ENCODE results near the gene ARHGAP33. TPM values are rescaled to one million over a fixed set of nuclear protein-coding genes. Genes with fewer than 3 reads are reported as not detected.
A peak's percentile ranks its signal among the peaks of the same experiment; 100 is the strongest.

Gene ARHGAP33
- total and polyA plus RNA-seq, 2 donors (not counting 3 experiments of a cell fraction or from before 2014, with no cell fraction given) = 11.0 to 18.4 TPM

DNA sequence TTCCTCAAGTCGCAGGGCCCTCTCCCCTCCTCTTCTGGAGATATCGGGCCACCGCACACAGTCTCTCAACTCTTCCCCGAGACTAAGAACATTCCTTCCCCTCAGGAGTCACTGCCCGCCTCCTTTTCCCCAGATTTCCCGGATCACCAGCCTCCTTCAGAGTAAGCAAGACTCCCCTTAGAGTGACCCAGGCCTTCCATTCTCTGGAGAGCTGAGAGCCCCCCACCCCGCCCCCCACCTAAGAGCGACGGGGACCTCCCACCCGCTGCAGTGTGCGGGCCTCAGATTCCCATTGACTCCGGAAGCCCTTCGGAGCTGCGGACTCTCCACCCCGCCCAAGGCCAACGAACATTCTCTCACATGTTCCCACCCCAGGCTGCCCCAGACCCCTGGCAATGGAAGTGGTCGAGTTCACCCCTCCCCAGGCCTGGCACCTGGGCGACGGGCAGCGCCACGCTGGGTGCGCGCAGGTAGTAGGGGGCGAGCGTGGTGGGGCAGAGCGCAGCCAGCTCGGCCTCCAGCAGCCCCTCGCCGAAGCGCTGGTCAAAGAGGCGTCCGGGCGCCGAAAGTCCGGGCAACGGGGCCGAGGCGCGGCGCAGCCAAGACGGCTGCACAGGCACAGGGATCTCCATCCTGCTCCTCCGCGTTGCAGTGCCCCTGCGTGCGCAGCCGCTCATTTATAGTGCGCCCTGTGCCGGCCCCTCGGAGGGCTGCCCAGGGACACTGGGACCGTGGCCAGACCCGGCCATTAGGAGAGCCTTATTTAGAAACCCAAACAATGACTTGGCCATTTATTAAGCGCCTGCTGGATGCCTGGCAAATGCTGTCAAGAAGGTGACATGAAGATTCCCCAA, 18.8 kb upstream of the ARHGAP33 start, which contains the start of gene HSPB6:
TSS of gene HSPB6 (minus strand) at position 653 of the 854 bp plus-strand sequence. CDS start at position 632, 21 bp downstream.
- dilution Hi-C loops (cut with MboI; ENCODE audit: extremely low pct_ligation_motif_present, low sequenced_read_pairs) = no loop called here
- Histone ChIP-seq H3K9me1 (replicated peaks; ENCODE audit: control insufficient read depth, extremely low read depth, insufficient read depth, low read length) (no peaks in the 10 kb centered on the region), H3K27me3 (ENCODE audit: control insufficient read depth in 2 of 2, insufficient read depth in 2 of 2, low read length in 2 of 2) (no peaks in the 10 kb centered on the region), H2AFZ (ENCODE audit: low read depth, low read length) (peak within 1 kb of the TSS; percentile 45), H3K4me1 (ENCODE audit: control insufficient read depth, extremely low read depth, insufficient read depth, low read length) (peaks cover 22% of the 10 kb centered on the region), H3K27ac (ENCODE audit: insufficient read depth, low read depth, low read length) (peak within 1 kb of the TSS; percentile 78), H3K9me3 (replicated peaks; ENCODE audit: control insufficient read depth, insufficient read depth, low read length) (no peaks in the 10 kb centered on the region), H3K36me3 (ENCODE audit: control insufficient read depth in 2 of 2, extremely low read depth in 1 of 2, insufficient read depth in 2 of 2, low read length in 2 of 2) (peaks cover 0 to 13% of the 10 kb centered on the region in 2 experiments), H3K4me3 (replicated peaks in 1 of 3; ENCODE audit: insufficient read depth in 1 of 3, low read depth in 1 of 3, low read length in 3 of 3) (peak within 1 kb of the TSS in 2 of 3 experiments; percentile 16 to 27), H3K4me2 (ENCODE audit: insufficient read depth, low read length) (peak within 1 kb of the TSS; percentile 45), H4K20me1 (replicated peaks; ENCODE audit: control insufficient read depth, extremely low read depth, insufficient read depth, low read length) (no peaks in the 10 kb centered on the region), H3K9ac (replicated peaks; ENCODE audit: extremely low read depth, insufficient read depth, low read length) (peak within 1 kb of the TSS; percentile 56), H3K79me2 (ENCODE audit: control insufficient read depth, insufficient read depth, low read length) (peaks cover 14% of the 10 kb centered on the region)
- no TSS peak for BruUV-seq (replicated peaks)
- no peak for TF ChIP-seq JUN (IDR thresholded peaks at IDR 0.05; ENCODE audit: borderline replicate concordance, insufficient read depth, insufficient read length, low read depth)
- TF ChIP-seq POLR2AphosphoS5 (IDR thresholded peaks at IDR 0.05; ENCODE audit: insufficient read depth, low read depth, low read length) = no peak
- TF ChIP-seq MYC (IDR thresholded peaks at IDR 0.05; ENCODE audit: low read depth, low read length) = no peak
- TF ChIP-seq EZH2 (IDR thresholded peaks at IDR 0.05; ENCODE audit: borderline replicate concordance, low read depth, low read length, severe bottlenecking) = no peak
- no peak for TF ChIP-seq FOS (IDR thresholded peaks at IDR 0.05; ENCODE audit: borderline replicate concordance, insufficient read depth, low read length)
- no peak for TF ChIP-seq POLR2A (IDR thresholded peaks at IDR 0.05; ENCODE audit: low read depth, low read length)
- no peak for TF ChIP-seq GATA2 (IDR thresholded peaks at IDR 0.05; ENCODE audit: insufficient read depth, insufficient read length, low read depth, low read length)
- TF ChIP-seq, protein P1, sequence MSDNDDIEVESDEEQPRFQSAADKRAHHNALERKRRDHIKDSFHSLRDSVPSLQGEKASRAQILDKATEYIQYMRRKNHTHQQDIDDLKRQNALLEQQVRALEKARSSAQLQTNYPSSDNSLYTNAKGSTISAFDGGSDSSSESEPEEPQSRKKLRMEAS (IDR thresholded peaks at IDR 0.05; ENCODE audit: insufficient read depth, insufficient read length) = no peak
- TF ChIP-seq, protein P2, sequence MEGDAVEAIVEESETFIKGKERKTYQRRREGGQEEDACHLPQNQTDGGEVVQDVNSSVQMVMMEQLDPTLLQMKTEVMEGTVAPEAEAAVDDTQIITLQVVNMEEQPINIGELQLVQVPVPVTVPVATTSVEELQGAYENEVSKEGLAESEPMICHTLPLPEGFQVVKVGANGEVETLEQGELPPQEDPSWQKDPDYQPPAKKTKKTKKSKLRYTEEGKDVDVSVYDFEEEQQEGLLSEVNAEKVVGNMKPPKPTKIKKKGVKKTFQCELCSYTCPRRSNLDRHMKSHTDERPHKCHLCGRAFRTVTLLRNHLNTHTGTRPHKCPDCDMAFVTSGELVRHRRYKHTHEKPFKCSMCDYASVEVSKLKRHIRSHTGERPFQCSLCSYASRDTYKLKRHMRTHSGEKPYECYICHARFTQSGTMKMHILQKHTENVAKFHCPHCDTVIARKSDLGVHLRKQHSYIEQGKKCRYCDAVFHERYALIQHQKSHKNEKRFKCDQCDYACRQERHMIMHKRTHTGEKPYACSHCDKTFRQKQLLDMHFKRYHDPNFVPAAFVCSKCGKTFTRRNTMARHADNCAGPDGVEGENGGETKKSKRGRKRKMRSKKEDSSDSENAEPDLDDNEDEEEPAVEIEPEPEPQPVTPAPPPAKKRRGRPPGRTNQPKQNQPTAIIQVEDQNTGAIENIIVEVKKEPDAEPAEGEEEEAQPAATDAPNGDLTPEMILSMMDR (IDR thresholded peaks at IDR 0.05; ENCODE audit: extremely low read depth in 1 of 2, insufficient read depth in 1 of 2, low read depth in 1 of 2, low read length in 2 of 2) = no peak
- intact Hi-C loops (cut with micrococcal nuclease) = loop anchor here (1.0 to 5.0 kb wide), 2 partner anchors 8 to 109 kb away; partner anchors contain the start of genes COX6B1 and LIN37
- peak; percentile 50 for FAIRE-seq
- peak; percentile 37 for DNase-seq (ENCODE audit: low read depth, low spot score)
- ChIA-PET POLR2A (interaction anchor here (0.9 to 1.0 kb wide), 2 partner anchors 8 to 16 kb away, joined by 3 to 5 read pairs; partner anchors contain the start of gene LIN37), CTCF (interaction anchor here (0.9 kb wide), 3 partner anchors 8 to 16 kb away, joined by 3 to 4 read pairs (median 3); partner anchors contain the start of genes LIN37, PSENEN and U2AF1L4)

Data from endothelial cell of umbilical vein (primary cell).